Breast epithelium (tissue), 4 donors: ENCODE data around the gene COQ8B. TPM values are rescaled to one million over a fixed set of nuclear protein-coding genes. Genes with fewer than 3 reads are reported as not detected.
A peak's percentile ranks its signal among the peaks of the same experiment; 100 is the strongest.

ENCODE experiments used
- DNase-seq, 2 donors: peaks; one replicate each; pipeline ENCODE4 v3.0.0-alpha.2; 2019; ENCODE audit warnings: low spot score in 2 of 2
- H3K27ac ChIP-seq, 2 donors: fragments of 200-600 bp; sonication (generic) in 1 of 2; one replicate each; pipeline ENCODE4 v1.5.1; 2016 to 2019; ENCODE audit warnings: mild to moderate bottlenecking in 1 of 2
- H3K27me3 ChIP-seq, 2 donors: fragments of 200-600 bp; sonication (generic) in 1 of 2; one replicate each; pipeline versions ENCODE4 v1.5.1 to v1.6.0; 2017 to 2019; ENCODE audit warnings: control low read depth in 1 of 2, mild to moderate bottlenecking in 1 of 2
- H3K36me3 ChIP-seq: fragments of 200-600 bp; one replicate; pipeline ENCODE4 v1.5.1; 2019
- H3K4me1 ChIP-seq, 2 donors: fragments of 200-600 bp; sonication (generic); one replicate each; pipeline ENCODE4 v1.5.1; 2016 to 2019; ENCODE audit warnings: control low read depth in 1 of 2
- H3K4me3 ChIP-seq, 3 donors: fragments of 200-600 bp; sonication (generic); 1 replicate in 2 of 3; 2 replicates in 1 of 3; pipeline ENCODE4 v1.5.1; 2016 to 2019; ENCODE audit warnings: mild to moderate bottlenecking in 3 of 3, moderate library complexity in 2 of 3
- H3K9me3 ChIP-seq, 2 donors: fragments of 200-600 bp; sonication (generic) in 1 of 2; one replicate each; pipeline ENCODE4 v1.5.1; 2016 to 2019; ENCODE audit warnings: control low read depth in 1 of 2
- POLR2A ChIP-seq: fragments of 450-650 bp; IDR thresholded peaks from one replicate; pipeline ENCODE4 v1.6.1; 2016; ENCODE audit warnings: antibody characterized with exemption, mild to moderate bottlenecking, moderate library complexity
- POLR2AphosphoS5 ChIP-seq, 3 donors: sonication (generic); formaldehyde crosslinking; IDR thresholded peaks; one replicate each; pipeline ENCODE4 v1.6.1; 2017; ENCODE audit warnings: antibody characterized with exemption in 3 of 3
- intact Hi-C: fragments of 100-400 bp; cut with DNase I; formaldehyde crosslinking; loops from one replicate; pipeline ENCODE4 v1.15.1; 2023; ENCODE audit warnings: low total_unique reads
- total RNA-seq, 3 donors: library from RNA; depleted of rRNA; stranded (reverse); fragments of >200 nt; gene quantifications; one replicate each; pipeline ENCODE4 v1.1.0, GENCODE V29; 2016
- TF ChIP-seq, protein P1 (sequence below), 3 donors: fragments of 450-650 bp; IDR thresholded peaks; one replicate each; pipeline ENCODE4 v1.5.1; 2016 to 2017; ENCODE audit warnings: antibody characterized with exemption in 3 of 3, mild to moderate bottlenecking in 3 of 3, moderate library complexity in 3 of 3

COQ8B gene
- total RNA-seq, 3 donors from 2014 or later = 28.2 to 50.8 (median 45.7) TPM

DNA sequence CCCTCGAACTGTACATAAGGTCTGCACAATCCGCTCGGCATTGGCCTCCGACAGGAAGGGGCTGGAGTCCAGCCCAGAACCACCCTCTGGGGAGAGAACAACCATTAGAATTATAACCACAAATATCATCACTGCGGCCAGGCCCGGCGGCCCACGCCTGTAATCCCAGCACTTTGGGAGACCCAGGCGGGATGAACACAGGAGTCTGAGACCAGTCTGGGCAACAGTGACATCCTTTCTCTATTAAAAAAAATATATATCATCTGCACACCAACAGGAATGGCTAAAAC is 11.4 kb downstream of the COQ8B start:
- H3K36me3 ChIP-seq = no peaks in the 10 kb centered on the region
- no peak for DNase-seq
- intact Hi-C loops = no loop called here
- no peaks in the 10 kb centered on the region for H3K9me3 ChIP-seq
- no peaks in the 10 kb centered on the region for H3K4me1 ChIP-seq
- no peak for TF ChIP-seq POLR2A
- TF ChIP-seq POLR2AphosphoS5 (IDR thresholded peaks at IDR 0.05) = no peak
- H3K4me3 ChIP-seq = no peak overlapping the region
- no peak overlapping the region for H3K27ac ChIP-seq
- H3K27me3 ChIP-seq = no peaks in the 10 kb centered on the region

DNA sequence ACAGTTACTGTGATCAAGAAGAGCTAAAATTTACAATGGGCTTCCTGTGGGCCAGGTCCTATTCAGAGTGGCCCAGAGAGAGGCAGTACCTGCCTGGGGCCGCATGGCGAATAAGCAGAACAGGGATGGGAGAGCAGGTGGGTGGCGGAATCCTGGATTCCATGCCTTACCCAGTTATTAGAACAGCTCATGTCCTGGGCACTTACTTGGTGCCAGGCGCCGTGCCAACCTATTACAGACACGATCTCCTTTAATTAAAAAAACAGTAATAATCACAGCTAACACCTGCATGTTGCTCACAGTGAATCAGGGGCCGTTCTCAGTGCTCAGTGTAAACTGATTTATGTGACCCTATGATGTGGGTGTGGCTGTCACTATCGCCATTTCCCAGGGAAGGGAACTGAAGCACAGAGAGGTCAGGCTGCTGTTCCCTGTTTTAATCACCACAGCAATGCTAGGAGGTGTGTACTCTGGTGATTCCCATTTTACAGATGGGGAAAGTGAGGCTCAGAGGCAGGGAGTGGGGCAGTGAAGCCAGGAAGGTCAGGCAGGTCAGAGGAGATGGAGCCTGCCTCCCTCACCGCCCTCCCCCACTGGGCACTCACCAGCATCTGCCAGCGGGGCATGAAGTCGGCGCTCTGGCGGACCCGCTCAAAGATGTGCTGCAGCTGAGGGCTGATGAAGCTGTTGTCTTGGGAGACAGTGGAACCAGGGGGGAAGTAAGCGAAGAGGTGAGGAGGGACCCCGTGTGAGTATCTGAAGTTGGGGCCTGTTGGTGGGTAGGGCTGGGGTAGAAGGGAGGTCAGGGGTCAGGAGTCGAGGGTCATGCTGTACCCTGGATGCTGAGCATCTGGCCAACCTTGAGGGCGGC is 12.0 kb downstream of the COQ8B start:
- H3K4me1 ChIP-seq = no peaks in the 10 kb centered on the region
- no peak overlapping the region for H3K4me3 ChIP-seq
- DNase-seq = no peak
- TF ChIP-seq, protein P1, sequence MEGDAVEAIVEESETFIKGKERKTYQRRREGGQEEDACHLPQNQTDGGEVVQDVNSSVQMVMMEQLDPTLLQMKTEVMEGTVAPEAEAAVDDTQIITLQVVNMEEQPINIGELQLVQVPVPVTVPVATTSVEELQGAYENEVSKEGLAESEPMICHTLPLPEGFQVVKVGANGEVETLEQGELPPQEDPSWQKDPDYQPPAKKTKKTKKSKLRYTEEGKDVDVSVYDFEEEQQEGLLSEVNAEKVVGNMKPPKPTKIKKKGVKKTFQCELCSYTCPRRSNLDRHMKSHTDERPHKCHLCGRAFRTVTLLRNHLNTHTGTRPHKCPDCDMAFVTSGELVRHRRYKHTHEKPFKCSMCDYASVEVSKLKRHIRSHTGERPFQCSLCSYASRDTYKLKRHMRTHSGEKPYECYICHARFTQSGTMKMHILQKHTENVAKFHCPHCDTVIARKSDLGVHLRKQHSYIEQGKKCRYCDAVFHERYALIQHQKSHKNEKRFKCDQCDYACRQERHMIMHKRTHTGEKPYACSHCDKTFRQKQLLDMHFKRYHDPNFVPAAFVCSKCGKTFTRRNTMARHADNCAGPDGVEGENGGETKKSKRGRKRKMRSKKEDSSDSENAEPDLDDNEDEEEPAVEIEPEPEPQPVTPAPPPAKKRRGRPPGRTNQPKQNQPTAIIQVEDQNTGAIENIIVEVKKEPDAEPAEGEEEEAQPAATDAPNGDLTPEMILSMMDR (IDR thresholded peaks at IDR 0.05) = no peak
- TF ChIP-seq POLR2AphosphoS5 (IDR thresholded peaks at IDR 0.05) (no peak), POLR2A (no peak)
- H3K27ac ChIP-seq = no peak overlapping the region
- intact Hi-C loops = no loop called here
- H3K9me3 ChIP-seq = no peaks in the 10 kb centered on the region
- H3K36me3 ChIP-seq = no peaks in the 10 kb centered on the region
- no peaks in the 10 kb centered on the region for H3K27me3 ChIP-seq

DNA sequence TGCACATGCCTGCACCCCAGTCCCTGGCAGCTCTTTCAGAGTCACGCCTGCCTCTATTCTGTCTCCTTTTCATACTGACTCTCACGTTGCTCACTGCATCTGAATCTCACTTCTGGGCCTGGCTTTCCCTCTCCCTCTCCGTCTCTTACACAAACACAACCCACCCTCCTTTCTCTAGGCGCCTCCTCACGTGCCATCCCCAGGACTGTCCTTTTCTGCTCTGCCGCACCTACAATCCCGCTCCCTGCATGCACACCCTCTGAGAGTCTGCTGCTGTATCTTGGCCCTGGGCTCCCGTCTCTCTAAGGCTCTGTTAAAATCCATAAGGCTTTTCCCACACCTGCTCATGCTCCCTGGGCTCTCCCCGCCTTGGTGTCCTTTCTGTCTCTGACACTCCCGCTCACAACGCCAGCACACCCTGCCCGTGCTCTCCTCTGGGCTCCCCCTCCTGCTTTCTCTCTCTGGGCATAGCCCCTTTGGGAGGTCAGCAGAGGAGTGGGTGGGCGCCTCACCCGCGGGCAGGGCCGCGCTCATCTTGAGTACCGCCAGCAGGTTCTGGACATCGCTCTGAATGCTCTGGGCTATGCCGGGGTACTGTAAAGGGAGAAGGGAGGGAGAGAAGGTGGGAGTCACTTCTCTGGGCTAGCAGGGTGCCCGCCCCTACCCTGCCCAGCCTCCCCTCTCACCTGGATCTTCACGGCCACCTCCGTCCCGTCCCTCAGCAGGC is 13.5 kb downstream of the COQ8B start:
- H3K27me3 ChIP-seq = no peaks in the 10 kb centered on the region
- H3K36me3 ChIP-seq = no peaks in the 10 kb centered on the region
- intact Hi-C loops = no loop called here
- H3K9me3 ChIP-seq = no peaks in the 10 kb centered on the region
- DNase-seq = no peak
- no peak for TF ChIP-seq POLR2A
- TF ChIP-seq, protein P1 (IDR thresholded peaks at IDR 0.05) = no peak
- no peaks in the 10 kb centered on the region for H3K4me1 ChIP-seq
- no peak overlapping the region for H3K27ac ChIP-seq
- H3K4me3 ChIP-seq = no peak overlapping the region

DNA sequence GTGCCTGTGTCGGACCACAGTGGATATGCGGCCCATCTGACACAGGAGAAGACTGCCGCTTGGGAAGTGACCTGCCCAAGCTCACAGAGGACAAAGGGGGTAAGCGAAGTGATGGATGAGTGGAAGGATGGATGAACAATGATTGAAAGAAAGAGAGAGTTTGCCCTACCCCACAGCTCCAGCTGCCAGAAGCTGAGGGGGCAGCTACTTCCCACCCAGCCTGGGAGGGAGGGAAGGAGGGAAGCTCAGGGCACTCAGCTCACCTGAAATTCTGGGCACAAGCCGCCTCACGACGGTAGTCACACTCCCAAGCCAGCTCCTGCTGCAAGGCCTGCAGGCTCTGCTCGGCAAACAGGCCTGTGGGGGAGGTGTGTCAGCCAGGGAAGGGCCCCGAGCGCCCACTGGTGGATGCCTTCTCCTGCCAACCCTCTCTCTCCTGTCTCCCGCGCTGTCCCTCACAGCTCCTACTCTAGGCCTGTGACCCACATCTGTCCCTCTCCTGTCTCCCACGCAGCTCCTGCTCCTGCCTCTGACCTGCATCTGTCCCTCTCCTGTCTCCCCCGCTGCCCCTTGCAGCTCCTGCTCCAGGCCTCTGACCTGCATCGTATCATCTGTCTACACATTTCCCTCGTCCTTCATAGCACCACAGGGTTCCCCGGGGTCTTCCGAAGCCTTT is 14.2 kb downstream of the COQ8B start:
- Histone ChIP-seq H3K27me3 (no peaks in the 10 kb centered on the region), H3K36me3 (no peaks in the 10 kb centered on the region), H3K9me3 (no peaks in the 10 kb centered on the region), H3K4me1 (no peaks in the 10 kb centered on the region), H3K4me3 (no peak overlapping the region), H3K27ac (no peak overlapping the region)
- no peak for TF ChIP-seq POLR2A
- TF ChIP-seq, protein P1 (IDR thresholded peaks at IDR 0.05) = peak in 2 of 3 donors; percentile 15 to 26
- intact Hi-C loops = no loop called here
- DNase-seq = no peak

DNA sequence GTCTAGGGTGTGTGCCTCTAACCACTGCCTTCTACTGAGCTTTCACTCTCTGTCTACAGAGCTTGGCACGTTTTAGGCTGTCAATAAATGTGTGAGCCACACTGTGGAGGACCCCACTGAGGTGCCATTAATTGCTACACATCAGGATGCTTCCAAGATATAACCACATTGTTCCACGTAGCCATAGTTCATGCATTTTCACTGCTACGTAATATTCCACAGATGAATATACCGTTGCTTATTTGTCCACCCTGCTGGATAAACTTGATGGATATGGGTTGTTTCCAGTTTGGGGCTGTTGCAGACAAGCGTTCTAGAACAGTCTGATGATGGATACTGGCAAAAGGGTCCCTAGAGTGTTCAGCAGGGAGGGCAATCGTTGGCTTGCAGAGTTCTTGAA is 14.9 kb downstream of the COQ8B start:
- H3K4me3 ChIP-seq = no peak overlapping the region
- intact Hi-C loops = no loop called here

More for the DNA sequence above, 14.9 kb downstream of the COQ8B start:
- Histone ChIP-seq H3K27ac (no peak overlapping the region), H3K4me1 (no peaks in the 10 kb centered on the region), H3K27me3 (no peaks in the 10 kb centered on the region), H3K36me3 (no peaks in the 10 kb centered on the region), H3K9me3 (no peaks in the 10 kb centered on the region)
- TF ChIP-seq POLR2AphosphoS5 (IDR thresholded peaks at IDR 0.05) (no peak), POLR2A (no peak)
- TF ChIP-seq, protein P1 (IDR thresholded peaks at IDR 0.05) = no peak
- DNase-seq = no peak
